Loucy (cell line): ENCODE measurements around the gene CAVIN1.
"Not testable (repeated sequence)": the region's sequence is repeated elsewhere in the genome, so short reads cannot be mapped to it uniquely, and the experiment has no call there.

Experiments
- H2AFZ ChIP-seq: fragments of 200-600 bp; sonication (generic); 2 replicates; pipeline ENCODE4 v1.6.0; 2016; ENCODE audit warnings: antibody characterized with exemption, mild to moderate bottlenecking, low read length, moderate library complexity
- H3F3A ChIP-seq: fragments of 200-600 bp; 2 replicates; pipeline ENCODE4 v1.6.0; 2016; ENCODE audit warnings: antibody characterized with exemption, low read depth, mild to moderate bottlenecking
- H3K27me3 ChIP-seq: fragments of 200-600 bp; sonication (generic); 2 replicates; pipeline ENCODE4 v1.6.1; 2014; ENCODE audit warnings: low read length, mild to moderate bottlenecking; ENCODE audit not compliant: insufficient read depth, poor library complexity, severe bottlenecking
- H3K36me3 ChIP-seq: fragments of 200-600 bp; sonication (generic); 2 replicates; pipeline ENCODE4 v1.6.1; 2016; ENCODE audit warnings: low read length; ENCODE audit not compliant: insufficient read depth
- H3K4me1 ChIP-seq: fragments of 200-600 bp; sonication (generic); 2 replicates; pipeline ENCODE4 v1.5.1; 2014; ENCODE audit warnings: low read length, mild to moderate bottlenecking; ENCODE audit not compliant: insufficient read depth, poor library complexity, severe bottlenecking
- H3K4me2 ChIP-seq: fragments of 200-600 bp; sonication (generic); 2 replicates; pipeline ENCODE4 v1.6.0; 2014; ENCODE audit warnings: antibody characterized with exemption, low read length, low read depth, mild to moderate bottlenecking; ENCODE audit not compliant: poor library complexity, severe bottlenecking
- H3K4me3 ChIP-seq: fragments of 200-600 bp; sonication (generic); 2 replicates; pipeline ENCODE4 v1.5.1; 2014; ENCODE audit warnings: low read length, mild to moderate bottlenecking, mixed read lengths; ENCODE audit not compliant: poor library complexity, severe bottlenecking
- H3K79me2 ChIP-seq: fragments of 200-600 bp; sonication (generic); 2 replicates; pipeline ENCODE4 v1.6.1; 2014; ENCODE audit warnings: low read length; ENCODE audit not compliant: insufficient read depth
- H3K9ac ChIP-seq: fragments of 200-600 bp; sonication (generic); 2 replicates; pipeline ENCODE4 v1.6.0; 2014; ENCODE audit warnings: mild to moderate bottlenecking, low read depth, low read length, moderate library complexity; ENCODE audit not compliant: poor library complexity, severe bottlenecking
- H3K9me2 ChIP-seq: fragments of 200-600 bp; sonication (generic); replicated peaks from 2 replicates; pipeline ENCODE4 v1.6.1; 2016; ENCODE audit warnings: low read depth, low read length, mixed read lengths
- H3K9me3 ChIP-seq: fragments of 200-600 bp; sonication (generic); 2 replicates; pipeline ENCODE4 v1.6.1; 2014; ENCODE audit warnings: mild to moderate bottlenecking, antibody characterized with exemption, low read length, low read depth; ENCODE audit not compliant: insufficient read depth
- H4K20me1 ChIP-seq: fragments of 200-600 bp; sonication (generic); 2 replicates; pipeline ENCODE4 v1.6.0; 2014; ENCODE audit warnings: antibody characterized with exemption, low read length, mild to moderate bottlenecking; ENCODE audit not compliant: insufficient read depth, poor library complexity, severe bottlenecking
- EZH2phosphoT487 ChIP-seq: fragments of 200-600 bp; IDR thresholded peaks from 2 replicates; pipeline ENCODE4 v1.6.1; 2018; ENCODE audit warnings: antibody characterized with exemption, mild to moderate bottlenecking, moderate library complexity, borderline replicate concordance
- TF ChIP-seq, protein P1 (sequence below): fragments of 200-600 bp; sonication (generic); conservative IDR thresholded peaks from 2 replicates; pipeline ENCODE4 v1.5.1; 2014; ENCODE audit warnings: mild to moderate bottlenecking, antibody characterized with exemption, low read length

CAVIN1 gene

DNA sequence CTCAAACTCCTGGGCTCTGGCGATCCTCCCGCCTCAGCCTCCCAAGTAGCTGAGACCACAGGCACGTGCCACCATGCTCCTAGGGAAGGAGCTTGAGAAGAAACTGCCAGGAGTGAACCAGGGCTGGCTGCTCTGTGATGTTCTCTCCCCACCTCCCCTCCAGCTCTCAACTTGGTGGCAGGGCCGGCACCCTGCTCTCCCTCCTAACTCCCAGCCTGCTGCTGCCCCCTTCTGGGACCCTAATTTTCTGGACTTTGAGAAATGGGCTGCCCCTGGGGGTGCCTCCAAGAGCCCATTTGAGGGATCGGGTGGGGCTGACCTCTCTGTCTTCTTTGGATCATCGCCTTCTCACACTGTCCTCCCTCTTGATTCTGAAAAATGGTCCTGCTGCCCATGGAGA lies 19.9 kb downstream of the CAVIN1 start:
- no peaks in the 10 kb centered on the region for H3F3A ChIP-seq
- peaks cover 25% of the 10 kb centered on the region for H3K4me1 ChIP-seq
- H3K9ac ChIP-seq: peak overlapping the region; percentile 62

DNA sequence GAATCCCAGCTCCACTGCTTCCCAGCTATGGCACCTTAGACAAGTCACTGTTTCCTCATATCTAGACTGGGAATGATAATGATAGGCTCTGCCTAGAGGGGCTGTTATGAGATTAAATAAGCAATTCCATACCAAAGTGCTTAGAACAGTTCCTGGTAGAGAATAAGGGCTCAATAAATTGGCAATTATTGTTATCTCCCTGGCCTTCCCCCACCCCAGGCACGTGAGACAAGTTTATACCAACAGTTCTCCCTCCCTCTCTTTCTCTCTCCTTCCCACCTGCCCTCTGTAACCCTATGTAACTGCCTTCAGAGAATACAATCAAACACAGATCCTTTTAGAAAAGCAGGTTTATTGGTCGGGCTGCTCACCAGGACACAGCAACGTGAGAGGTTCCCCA lies 20.9 kb downstream of the CAVIN1 start:
- TF ChIP-seq EZH2phosphoT487: no peak
- TF ChIP-seq, protein P1, sequence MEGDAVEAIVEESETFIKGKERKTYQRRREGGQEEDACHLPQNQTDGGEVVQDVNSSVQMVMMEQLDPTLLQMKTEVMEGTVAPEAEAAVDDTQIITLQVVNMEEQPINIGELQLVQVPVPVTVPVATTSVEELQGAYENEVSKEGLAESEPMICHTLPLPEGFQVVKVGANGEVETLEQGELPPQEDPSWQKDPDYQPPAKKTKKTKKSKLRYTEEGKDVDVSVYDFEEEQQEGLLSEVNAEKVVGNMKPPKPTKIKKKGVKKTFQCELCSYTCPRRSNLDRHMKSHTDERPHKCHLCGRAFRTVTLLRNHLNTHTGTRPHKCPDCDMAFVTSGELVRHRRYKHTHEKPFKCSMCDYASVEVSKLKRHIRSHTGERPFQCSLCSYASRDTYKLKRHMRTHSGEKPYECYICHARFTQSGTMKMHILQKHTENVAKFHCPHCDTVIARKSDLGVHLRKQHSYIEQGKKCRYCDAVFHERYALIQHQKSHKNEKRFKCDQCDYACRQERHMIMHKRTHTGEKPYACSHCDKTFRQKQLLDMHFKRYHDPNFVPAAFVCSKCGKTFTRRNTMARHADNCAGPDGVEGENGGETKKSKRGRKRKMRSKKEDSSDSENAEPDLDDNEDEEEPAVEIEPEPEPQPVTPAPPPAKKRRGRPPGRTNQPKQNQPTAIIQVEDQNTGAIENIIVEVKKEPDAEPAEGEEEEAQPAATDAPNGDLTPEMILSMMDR: no peak
- no peaks in the 10 kb centered on the region for H4K20me1 ChIP-seq
- H3K4me1 ChIP-seq: peaks cover 25% of the 10 kb centered on the region
- peak overlapping the region; percentile 62 for H3K9ac ChIP-seq
- H3K4me2 ChIP-seq: no peak overlapping the region
- no peaks in the 10 kb centered on the region for H3K9me3 ChIP-seq
- no peak overlapping the region for H3K4me3 ChIP-seq
- no peaks in the 10 kb centered on the region for H3K79me2 ChIP-seq
- no peaks in the 10 kb centered on the region for H3K36me3 ChIP-seq
- peak overlapping the region; percentile 61 for H2AFZ ChIP-seq
- no peaks in the 10 kb centered on the region for H3K27me3 ChIP-seq
- no peaks in the 10 kb centered on the region for H3F3A ChIP-seq
- no peaks in the 10 kb centered on the region for H3K9me2 ChIP-seq

More for the DNA sequence above, 19.9 kb downstream of the CAVIN1 start:
- Histone ChIP-seq H3K79me2 (no peaks in the 10 kb centered on the region), H3K27me3 (no peaks in the 10 kb centered on the region), H3K4me3 (no peak overlapping the region), H2AFZ (peak overlapping the region; percentile 61; the same call in 1 of the 2 replicates), H4K20me1 (no peaks in the 10 kb centered on the region), H3K36me3 (no peaks in the 10 kb centered on the region), H3K4me2 (peak overlapping the region; percentile 13), H3K9me3 (no peaks in the 10 kb centered on the region), H3K9me2 (no peaks in the 10 kb centered on the region)
- TF ChIP-seq, protein P1: peak; percentile 78
- TF ChIP-seq EZH2phosphoT487: no peak

DNA sequence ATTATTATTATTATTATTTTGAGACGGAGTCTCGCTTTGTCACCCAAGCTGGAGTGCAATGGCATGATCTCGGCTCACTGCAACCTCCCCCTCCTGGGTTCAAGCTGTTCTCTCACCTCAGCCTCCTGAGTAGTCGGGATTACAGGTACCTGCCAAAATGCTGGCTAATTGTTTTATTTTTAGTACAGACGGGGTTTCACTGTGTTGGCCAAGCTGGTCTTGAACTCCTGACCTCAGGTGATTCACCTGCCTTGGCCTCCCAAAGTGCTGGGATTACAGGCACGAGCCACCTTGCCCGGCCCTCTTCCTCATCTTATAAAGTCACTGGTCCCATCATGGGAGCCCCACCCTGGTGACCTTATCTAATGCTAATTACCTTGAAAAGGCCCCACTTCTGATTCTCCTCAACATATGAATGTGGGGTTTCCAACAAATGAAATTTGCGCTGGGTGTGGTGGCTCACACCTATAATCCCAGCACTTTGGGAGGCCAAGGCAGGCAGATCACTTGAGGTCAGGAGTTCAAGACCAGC lies 22.1 kb downstream of the CAVIN1 start:
- H3K79me2 ChIP-seq, H2AFZ ChIP-seq, H3K9me3 ChIP-seq, H3K9me2 ChIP-seq, H3F3A ChIP-seq, H3K4me2 ChIP-seq, H3K36me3 ChIP-seq, H3K4me3 ChIP-seq, H4K20me1 ChIP-seq, H3K27me3 ChIP-seq, H3K9ac ChIP-seq: not testable (repeated sequence)
- peaks cover 25% of the 10 kb centered on the region for H3K4me1 ChIP-seq
